Peyer's patch (tissue), 4 donors: ENCODE results near the gene ENDOD1. TPM values are rescaled to one million over a fixed set of nuclear protein-coding genes. Genes with fewer than 3 reads are reported as not detected.

Experiments
- DNase-seq, 3 donors: peaks; one replicate each; pipeline ENCODE4 v3.0.0-alpha.2; 2017 to 2019
- H3K27ac ChIP-seq, 4 donors: fragments of 200-600 bp; sonication (generic); one replicate each; pipeline ENCODE4 v1.5.1; 2016 to 2019
- H3K27me3 ChIP-seq, 2 donors: fragments of 200-600 bp; sonication (generic); one replicate each; pipeline ENCODE4 v1.5.1; 2019
- H3K36me3 ChIP-seq, 3 donors: fragments of 200-600 bp; sonication (generic); one replicate each; pipeline ENCODE4 v1.5.1; 2016 to 2019
- H3K4me1 ChIP-seq, 4 donors: fragments of 200-600 bp; sonication (generic); one replicate each; pipeline ENCODE4 v1.5.1; 2016 to 2019
- H3K4me3 ChIP-seq, 4 donors: fragments of 200-600 bp; sonication (generic); 1 replicate in 3 of 4; 2 replicates in 1 of 4; pipeline ENCODE4 v1.5.1; 2016 to 2019; ENCODE audit warnings: mild to moderate bottlenecking in 1 of 4
- H3K9me3 ChIP-seq, 4 donors: fragments of 200-600 bp; sonication (generic); one replicate each; pipeline ENCODE4 v1.5.1; 2016 to 2019; ENCODE audit warnings: mild to moderate bottlenecking in 1 of 4
- CTCF ChIP-seq, 6 experiments: fragments of 450-650 bp in 4 of 6; fragments of 200-600 bp in 2 of 6; sonication (generic) in 1 of 6; IDR thresholded peaks; one replicate each; pipeline ENCODE4 v1.5.1; 2017 to 2019; ENCODE audit warnings: antibody characterized with exemption in 6 of 6, mild to moderate bottlenecking in 3 of 6, moderate library complexity in 1 of 6
- POLR2A ChIP-seq, 2 donors: fragments of 450-650 bp; IDR thresholded peaks; one replicate each; pipeline ENCODE4 v1.5.1; 2017; ENCODE audit warnings: antibody characterized with exemption in 2 of 2, mild to moderate bottlenecking in 2 of 2, moderate library complexity in 2 of 2
- total RNA-seq, 4 donors: library from RNA; depleted of rRNA; stranded (reverse); fragments of >200 nt; gene quantifications; one replicate each; pipeline ENCODE4 v1.1.0, GENCODE V29; 2016

Gene ENDOD1
- total RNA-seq, 4 donors from 2014 or later, result 11.6 to 41.0 (median 39.2) TPM

GRCh38 chr11:95111923-95112540 lies 22.4 kb downstream of the ENDOD1 start:
- TF ChIP-seq CTCF (IDR thresholded peaks at IDR 0.05), result no peak

GRCh38 chr11:95115597-95115996 lies 26.0 kb downstream of the ENDOD1 start:
- Histone ChIP-seq H3K9me3 (no peaks in the 10 kb centered on the region), H3K36me3 (no peaks in the 10 kb centered on the region), H3K27me3 (no peaks in the 10 kb centered on the region), H3K4me1 (no peaks in the 10 kb centered on the region), H3K27ac (no peak overlapping the region), H3K4me3 (no peak overlapping the region)
- no peak for DNase-seq
- TF ChIP-seq POLR2A (IDR thresholded peaks at IDR 0.05) (no peak), CTCF (IDR thresholded peaks at IDR 0.05) (no peak)

More at GRCh38 chr11:95111923-95112540, 22.4 kb downstream of the ENDOD1 start:
- DNase-seq, result no peak
- H3K4me3 ChIP-seq, result no peak overlapping the region
- H3K9me3 ChIP-seq, result no peaks in the 10 kb centered on the region
- no peaks in the 10 kb centered on the region for H3K27me3 ChIP-seq
- no peak overlapping the region for H3K27ac ChIP-seq
- H3K36me3 ChIP-seq, result no peaks in the 10 kb centered on the region
- no peaks in the 10 kb centered on the region for H3K4me1 ChIP-seq

DNA sequence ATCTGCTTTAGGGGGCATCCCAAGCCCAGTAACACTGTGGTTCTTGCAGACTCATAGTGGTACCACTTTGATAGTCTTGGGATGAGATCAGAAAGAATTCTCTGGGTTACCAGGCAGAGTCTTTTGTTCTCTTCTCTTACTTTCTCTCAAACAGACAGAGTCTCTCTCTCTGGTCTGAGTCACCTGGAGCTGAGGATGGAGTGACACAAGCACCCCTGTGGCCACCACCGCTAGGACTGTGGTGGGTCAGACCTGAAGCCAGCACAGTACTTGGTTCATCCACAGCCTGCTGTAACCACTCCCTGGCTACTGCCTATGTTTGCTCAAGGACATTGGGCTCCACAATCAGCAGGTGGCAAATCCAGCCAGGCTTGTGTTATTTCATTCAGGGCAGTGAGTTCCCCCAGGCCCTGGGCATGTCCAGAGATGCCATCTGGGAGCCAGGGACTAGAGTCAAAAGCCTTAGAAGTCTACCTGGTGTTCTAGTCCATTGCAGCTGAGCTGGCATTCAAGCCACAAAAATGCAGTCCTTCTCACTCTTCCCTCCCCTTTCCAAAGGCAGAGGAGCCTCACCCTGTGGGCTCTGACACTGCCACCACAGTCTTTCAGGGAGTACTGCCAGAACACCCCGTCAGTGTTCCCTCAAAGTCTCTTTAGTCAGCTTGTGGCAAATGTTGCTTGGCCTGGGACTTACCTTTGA lies 29.9 kb downstream of the ENDOD1 start:
- no peaks in the 10 kb centered on the region for H3K4me1 ChIP-seq
- TF ChIP-seq POLR2A (IDR thresholded peaks at IDR 0.05) (no peak), CTCF (IDR thresholded peaks at IDR 0.05) (no peak)
- no peaks in the 10 kb centered on the region for H3K27me3 ChIP-seq
- H3K9me3 ChIP-seq, result no peaks in the 10 kb centered on the region
- no peak overlapping the region for H3K27ac ChIP-seq
- no peak for DNase-seq
- H3K4me3 ChIP-seq, result no peak overlapping the region
- H3K36me3 ChIP-seq, result no peaks in the 10 kb centered on the region

DNA sequence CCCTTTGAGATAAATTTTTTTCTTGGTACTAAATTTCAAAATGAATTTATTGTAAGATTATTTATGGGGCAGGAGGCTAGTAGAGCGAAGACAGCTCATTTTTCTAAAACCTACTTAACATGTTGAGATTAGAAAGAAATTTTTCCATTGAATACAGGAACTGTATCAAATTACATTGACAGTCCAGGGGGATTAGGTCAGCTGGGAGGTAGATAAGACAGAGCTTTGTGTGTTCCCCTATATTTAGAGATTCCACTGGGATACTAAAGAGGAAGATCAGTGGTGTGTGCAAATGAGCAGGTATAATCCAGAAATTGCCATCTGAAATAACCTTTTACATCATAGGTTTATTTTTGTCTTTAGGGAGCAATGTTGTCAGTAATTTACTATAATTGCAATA lies 32.1 kb downstream of the ENDOD1 start:
- Histone ChIP-seq H3K4me3 (no peak overlapping the region), H3K27ac (no peak overlapping the region), H3K4me1 (no peaks in the 10 kb centered on the region), H3K36me3 (no peaks in the 10 kb centered on the region), H3K9me3 (no peaks in the 10 kb centered on the region), H3K27me3 (no peaks in the 10 kb centered on the region)
- TF ChIP-seq CTCF (IDR thresholded peaks at IDR 0.05), result no peak
- TF ChIP-seq POLR2A (IDR thresholded peaks at IDR 0.05), result no peak
- no peak for DNase-seq

DNA sequence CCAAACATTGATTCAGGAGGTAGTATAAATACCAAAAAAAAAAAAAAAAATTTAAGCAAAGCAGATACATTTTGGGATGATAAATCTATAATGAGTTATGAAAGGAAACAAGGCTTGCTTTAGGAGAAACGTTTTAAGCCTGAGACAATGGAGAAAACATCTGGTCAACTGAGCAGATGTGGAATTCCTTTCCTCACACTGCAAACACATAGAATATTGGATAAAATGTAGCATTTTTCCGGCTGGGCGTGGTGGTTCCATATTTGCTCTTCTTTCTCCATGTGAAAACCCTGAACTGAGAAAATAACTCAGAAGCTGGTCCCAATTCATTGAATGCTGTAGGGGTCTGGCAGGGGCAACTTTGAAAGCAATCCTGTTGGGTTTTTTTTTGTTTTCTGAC lies 33.9 kb downstream of the ENDOD1 start:
- Histone ChIP-seq H3K27me3 (no peaks in the 10 kb centered on the region), H3K4me3 (no peak overlapping the region), H3K4me1 (no peaks in the 10 kb centered on the region), H3K36me3 (peaks cover 0 to 5% (median 0%) of the 10 kb centered on the region in 3 donors), H3K9me3 (no peaks in the 10 kb centered on the region), H3K27ac (no peak overlapping the region)
- DNase-seq, result no peak
- TF ChIP-seq CTCF (IDR thresholded peaks at IDR 0.05) (no peak), POLR2A (IDR thresholded peaks at IDR 0.05) (no peak)
